ENCODE data around the gene INPP5D.

GRCh38 chr2:233197022-233197421 is 136.9 kb downstream of the INPP5D start:
- TF ChIP-seq CTCF (conservative IDR thresholded peaks at IDR 0.05) (no peak), EZH2 (IDR thresholded peaks at IDR 0.05; ENCODE audit: low read depth) (no peak)

Measured in PC-9 (cell line).